T-helper 17 cell (primary cell): ENCODE data around the gene TTC7B. TPM values are rescaled to one million over a fixed set of nuclear protein-coding genes. Genes with fewer than 3 reads are reported as not detected.

Experiments used
- ATAC-seq: fragments of 150-1000 bp; cut with Tn5 transposase; 2 replicates; pipeline ENCODE4 v1.10.0; 2021; ENCODE audit warnings: mild to moderate bottlenecking, moderate library complexity
- DNase-seq, 3 donors: peaks; one replicate each; pipeline versions ENCODE4 v3.0.0 to v3.0.0-alpha.2; 2020 to 2021
- H3K9me3 ChIP-seq: one replicate; pipeline ENCODE4 v1.7.0; 2013; ENCODE audit warnings: low read length, mild to moderate bottlenecking; ENCODE audit not compliant: control insufficient read depth, poor library complexity, severe bottlenecking
- H3K27ac Mint-ChIP-seq: one replicate; pipeline ENCODE4 v1.8.0; 2022; ENCODE audit warnings: mild to moderate bottlenecking, moderate library complexity, mixed read lengths
- H3K27me3 Mint-ChIP-seq: one replicate; pipeline ENCODE4 v1.8.0; 2022; ENCODE audit warnings: mixed read lengths
- H3K36me3 Mint-ChIP-seq: one replicate; pipeline ENCODE4 v1.8.0; 2022; ENCODE audit warnings: low read depth, mixed read lengths
- H3K4me1 Mint-ChIP-seq: one replicate; pipeline ENCODE4 v1.8.0; 2022; ENCODE audit warnings: mild to moderate bottlenecking, mixed read lengths
- H3K4me3 Mint-ChIP-seq: one replicate; pipeline ENCODE4 v1.8.0; 2022; ENCODE audit warnings: mild to moderate bottlenecking, moderate library complexity, mixed read lengths
- total RNA-seq, 4 donors: library from RNA in 2 of 4; stranded (reverse) in 2 of 4; gene quantifications; one replicate each; pipeline ENCODE4 v1.2.3 and lab custom pipeline; 2022 to 2026

Gene TTC7B
- total RNA-seq, 2 donors from 2014 or later = 2.5 to 28.3 TPM

DNA sequence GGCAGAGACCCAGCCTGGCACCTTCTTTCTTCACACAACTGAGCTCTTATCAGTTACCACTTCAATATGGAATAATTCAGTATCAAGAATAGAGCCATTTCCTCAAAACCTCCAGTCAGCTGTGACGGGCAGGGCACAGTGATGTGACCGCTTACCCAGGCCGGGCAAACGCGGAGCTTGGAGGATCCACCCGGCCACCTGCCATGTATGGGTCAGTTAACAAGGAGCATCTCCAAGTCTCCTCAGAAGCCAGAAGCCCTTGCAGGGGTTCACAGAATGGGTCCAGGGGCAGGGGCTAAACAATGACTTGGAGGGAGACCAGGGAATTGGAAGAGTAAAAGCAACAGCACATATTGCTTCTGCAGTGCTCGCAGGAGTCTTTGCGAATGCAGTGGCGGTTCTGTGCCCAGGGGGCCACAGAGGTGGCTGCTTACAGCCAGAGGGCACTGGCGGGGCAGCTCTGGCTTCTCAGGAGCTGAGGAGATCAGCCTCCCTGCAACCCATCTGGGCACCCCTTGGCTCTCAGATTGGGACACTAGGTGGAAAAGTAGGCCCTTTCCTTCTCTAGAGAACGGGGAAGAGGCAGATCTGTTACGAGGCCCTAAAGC is 257.1 kb downstream of the TTC7B start:
- Mint-ChIP-seq H3K36me3 (no peaks in the 10 kb centered on the region), H3K27ac (no peak overlapping the region), H3K4me3 (no peak overlapping the region), H3K4me1 (peaks cover 2% of the 10 kb centered on the region), H3K27me3 (peaks cover 12% of the 10 kb centered on the region)
- ATAC-seq (no peak), DNase-seq (no peak)
- no peaks in the 10 kb centered on the region for H3K9me3 ChIP-seq

DNA sequence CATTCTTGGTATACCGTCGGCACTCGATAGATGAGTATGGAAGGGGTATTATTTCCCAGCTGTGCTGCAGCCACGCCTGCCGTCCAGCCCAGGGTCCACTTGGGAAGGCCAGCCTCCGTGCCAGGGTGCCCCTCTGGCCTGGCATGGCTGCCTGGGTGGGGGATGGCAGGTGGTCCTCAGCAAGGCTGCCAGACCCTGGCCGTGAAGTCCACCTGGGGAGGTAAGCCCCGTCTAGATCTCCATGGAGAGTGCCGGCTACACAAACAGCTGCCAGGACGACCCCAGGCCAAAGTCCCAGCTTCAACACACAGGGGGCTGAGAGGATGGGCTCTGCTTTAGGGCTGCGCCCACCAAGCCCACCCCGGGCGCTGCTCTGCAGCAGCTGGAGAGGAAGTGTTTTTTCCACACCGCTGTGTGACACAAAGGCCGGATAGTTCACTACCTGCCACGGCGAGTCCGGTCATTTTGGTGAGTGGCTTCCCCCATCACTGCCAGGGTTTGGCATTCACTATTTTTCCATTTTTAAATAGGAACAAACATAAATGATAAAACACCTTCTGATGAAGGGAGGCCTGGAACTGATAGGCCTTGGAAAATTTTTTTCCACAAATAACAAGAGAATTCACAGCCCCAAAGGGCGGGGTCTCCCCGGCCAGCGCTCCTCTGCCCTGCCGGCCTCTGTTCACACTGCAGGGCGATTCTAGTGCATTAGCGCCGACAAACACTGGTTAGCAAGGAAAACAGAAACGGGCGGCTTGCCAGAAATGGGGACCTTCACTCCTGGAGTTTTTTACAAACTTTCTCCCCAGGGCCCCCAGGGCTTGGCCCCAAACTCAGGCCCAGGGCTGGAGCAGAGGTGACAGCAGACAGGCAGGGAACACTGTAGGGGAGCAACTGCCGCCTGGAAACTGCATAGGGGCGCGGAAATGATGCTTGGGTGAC is 257.9 kb downstream of the TTC7B start:
- Mint-ChIP-seq H3K4me1 (peaks cover 2% of the 10 kb centered on the region), H3K27me3 (peaks cover 12% of the 10 kb centered on the region), H3K4me3 (no peak overlapping the region), H3K36me3 (no peaks in the 10 kb centered on the region), H3K27ac (no peak overlapping the region)
- no peak for DNase-seq
- no peaks in the 10 kb centered on the region for H3K9me3 ChIP-seq
- no peak for ATAC-seq

DNA sequence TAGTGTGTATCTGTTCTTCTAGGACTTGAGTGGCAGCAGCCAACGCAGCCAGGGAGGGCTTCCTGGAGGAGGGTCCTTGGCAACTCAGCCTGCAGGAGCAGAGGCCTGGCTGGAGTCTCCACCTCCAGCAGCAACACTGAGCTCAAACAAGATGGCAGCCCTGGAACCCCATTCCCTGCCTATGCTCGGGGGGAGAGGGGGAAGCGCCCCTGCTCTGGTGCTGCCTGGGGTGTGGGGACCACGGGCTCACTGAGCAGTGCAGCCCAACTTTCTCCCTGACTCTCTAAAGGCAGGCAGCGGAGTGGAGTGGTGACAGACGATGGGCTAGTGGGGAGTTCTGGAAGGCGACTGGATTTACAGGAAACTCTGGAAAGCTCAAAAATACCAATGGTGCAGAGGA is 258.7 kb downstream of the TTC7B start:
- Mint-ChIP-seq H3K4me3 (no peak overlapping the region), H3K36me3 (no peaks in the 10 kb centered on the region), H3K27me3 (peaks cover 12% of the 10 kb centered on the region), H3K4me1 (peaks cover 2% of the 10 kb centered on the region), H3K27ac (no peak overlapping the region)
- DNase-seq (no peak), ATAC-seq (no peak)
- no peaks in the 10 kb centered on the region for H3K9me3 ChIP-seq

DNA sequence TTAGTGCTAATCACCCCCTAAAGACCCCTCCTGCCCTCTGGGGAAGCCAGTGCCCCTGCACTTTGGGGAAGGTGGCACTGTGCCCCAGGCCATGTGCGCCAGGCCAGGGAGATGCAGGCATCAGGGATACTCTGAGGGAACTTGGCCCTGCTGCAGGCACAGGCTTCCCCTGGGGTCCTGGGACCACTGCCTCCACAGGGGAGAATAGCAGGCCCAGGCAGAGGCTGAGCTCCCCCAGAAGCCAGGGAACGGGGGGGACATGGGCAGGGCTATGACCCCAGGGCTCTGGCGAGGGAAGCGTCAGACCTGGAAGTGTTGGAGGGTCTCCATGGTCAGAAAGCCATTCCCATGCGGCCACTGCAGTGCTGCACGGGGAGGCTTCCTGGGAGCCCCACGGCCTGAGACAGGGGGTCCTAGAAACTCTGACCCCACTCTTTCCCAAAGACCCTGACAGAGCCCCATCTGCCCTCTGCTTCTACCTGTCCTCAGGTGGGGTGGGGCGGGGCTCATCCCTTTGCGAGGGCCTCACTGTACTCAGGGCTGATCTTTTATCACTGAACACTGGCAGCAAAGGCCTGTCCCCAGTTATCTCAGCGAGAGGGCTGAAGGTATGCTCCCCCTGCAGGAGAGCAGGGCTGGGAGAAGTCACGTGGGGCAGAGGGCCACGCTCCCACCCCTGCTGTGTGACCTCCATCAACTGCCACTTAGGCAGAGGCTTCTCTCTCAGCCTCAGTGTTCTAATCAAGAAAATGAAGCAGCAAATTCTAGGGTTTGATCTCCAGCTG is 259.4 kb downstream of the TTC7B start:
- H3K9me3 ChIP-seq = no peaks in the 10 kb centered on the region
- Mint-ChIP-seq H3K4me3 (no peak overlapping the region), H3K4me1 (peaks cover 2% of the 10 kb centered on the region), H3K27me3 (peaks cover 12% of the 10 kb centered on the region), H3K27ac (no peak overlapping the region), H3K36me3 (no peaks in the 10 kb centered on the region)
- ATAC-seq = no peak
- DNase-seq = no peak

DNA sequence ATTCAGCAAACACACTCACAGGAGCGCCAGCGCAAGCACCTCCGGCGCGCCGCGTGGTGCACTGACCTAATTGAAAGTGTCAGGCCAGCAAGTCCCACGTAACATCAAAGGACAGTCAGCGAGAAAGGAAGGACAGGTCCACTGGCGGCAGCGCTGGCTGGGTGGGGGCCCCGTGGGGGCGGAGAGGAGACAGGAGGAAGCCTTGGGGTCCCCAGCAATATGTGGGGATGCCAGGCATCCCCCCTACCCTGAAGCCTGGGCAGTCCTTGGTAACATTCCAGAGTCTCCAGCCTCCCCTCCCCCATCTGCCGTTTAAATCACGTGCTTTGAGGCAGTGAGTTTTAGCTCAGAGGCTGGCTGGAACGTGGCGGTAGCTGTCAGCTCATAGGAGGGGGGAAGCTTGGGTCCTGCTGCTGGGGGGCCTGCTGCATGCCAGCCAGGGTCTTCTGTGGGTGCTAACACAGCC is 260.2 kb downstream of the TTC7B start:
- peaks cover 10% of the 10 kb centered on the region for H3K27me3 Mint-ChIP-seq
- no peaks in the 10 kb centered on the region for H3K9me3 ChIP-seq
- H3K4me1 Mint-ChIP-seq = peaks cover 2% of the 10 kb centered on the region
- ATAC-seq = no peak
- no peak overlapping the region for H3K4me3 Mint-ChIP-seq
- no peaks in the 10 kb centered on the region for H3K36me3 Mint-ChIP-seq
- DNase-seq = no peak
- no peak overlapping the region for H3K27ac Mint-ChIP-seq

DNA sequence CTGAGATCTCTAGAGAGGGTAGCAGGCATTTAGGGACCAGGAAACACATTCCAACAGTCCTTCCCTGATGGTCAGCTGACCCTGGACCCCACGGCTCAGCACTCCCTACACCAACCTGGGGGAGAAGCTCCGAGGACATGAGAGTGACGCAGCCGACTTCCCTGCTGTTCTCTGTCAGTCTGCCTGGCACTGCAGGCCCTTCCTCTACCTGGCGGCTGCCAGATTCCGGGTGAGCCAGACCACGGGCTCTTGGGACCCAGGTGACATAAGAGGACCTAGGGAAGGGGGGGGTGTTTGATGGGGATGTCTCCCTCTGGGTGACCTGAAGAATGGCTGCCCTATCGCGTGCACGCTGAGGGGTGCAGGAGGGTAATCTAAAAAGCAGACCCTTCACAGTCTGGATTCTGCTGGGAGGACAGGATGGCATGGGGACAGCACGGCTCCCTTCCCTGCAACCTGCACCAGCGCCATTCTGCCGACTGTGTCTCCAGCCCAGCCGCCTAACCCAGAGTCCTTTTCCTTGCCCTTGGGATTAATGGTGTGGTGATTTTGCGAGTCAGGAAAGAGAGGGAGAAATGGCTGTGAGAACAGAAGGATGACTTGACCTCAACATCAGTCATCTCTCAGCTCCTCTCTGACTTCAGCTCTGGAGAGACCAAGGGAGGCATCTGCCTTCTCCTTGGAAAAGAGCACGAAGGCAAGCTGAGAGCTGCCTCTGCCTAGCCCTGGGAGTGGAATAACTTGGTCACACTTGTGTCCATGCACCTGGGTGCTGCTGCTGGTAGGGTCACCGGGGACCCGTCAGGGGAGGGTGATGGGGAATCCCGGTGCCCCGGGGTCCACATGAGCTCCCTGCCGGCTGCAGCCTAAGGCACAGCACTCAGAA is 260.9 kb downstream of the TTC7B start:
- H3K27me3 Mint-ChIP-seq = peaks cover 8% of the 10 kb centered on the region
- no peak overlapping the region for H3K4me3 Mint-ChIP-seq
- ATAC-seq (no peak), DNase-seq (no peak)
- no peaks in the 10 kb centered on the region for H3K9me3 ChIP-seq
- peaks cover 2% of the 10 kb centered on the region for H3K4me1 Mint-ChIP-seq
- H3K36me3 Mint-ChIP-seq = no peaks in the 10 kb centered on the region
- H3K27ac Mint-ChIP-seq = no peak overlapping the region

DNA sequence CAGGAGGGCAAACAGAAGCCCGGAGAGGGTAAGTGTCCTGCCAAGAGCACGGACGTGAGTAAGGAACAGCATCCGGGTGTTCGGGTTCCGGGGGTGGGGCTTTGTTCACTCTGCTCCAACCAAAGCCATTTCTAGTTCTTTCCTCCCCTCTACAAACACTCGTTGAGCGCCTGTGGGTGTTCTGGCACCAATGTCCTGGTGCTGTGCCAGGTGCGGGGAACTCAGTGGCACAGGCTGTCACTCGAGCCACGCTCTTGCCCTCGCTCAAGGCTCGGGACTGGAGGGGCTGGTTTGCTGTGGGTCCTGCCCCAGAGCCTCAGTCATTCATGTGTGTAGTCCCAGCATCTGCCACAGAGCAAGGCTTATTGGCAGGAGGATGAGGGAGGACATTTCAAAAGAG is 261.9 kb downstream of the TTC7B start:
- DNase-seq (no peak), ATAC-seq (no peak)
- peaks cover 8% of the 10 kb centered on the region for H3K27me3 Mint-ChIP-seq
- no peaks in the 10 kb centered on the region for H3K4me1 Mint-ChIP-seq
- no peaks in the 10 kb centered on the region for H3K9me3 ChIP-seq
- H3K27ac Mint-ChIP-seq = no peak overlapping the region
- no peak overlapping the region for H3K4me3 Mint-ChIP-seq
- no peaks in the 10 kb centered on the region for H3K36me3 Mint-ChIP-seq

DNA sequence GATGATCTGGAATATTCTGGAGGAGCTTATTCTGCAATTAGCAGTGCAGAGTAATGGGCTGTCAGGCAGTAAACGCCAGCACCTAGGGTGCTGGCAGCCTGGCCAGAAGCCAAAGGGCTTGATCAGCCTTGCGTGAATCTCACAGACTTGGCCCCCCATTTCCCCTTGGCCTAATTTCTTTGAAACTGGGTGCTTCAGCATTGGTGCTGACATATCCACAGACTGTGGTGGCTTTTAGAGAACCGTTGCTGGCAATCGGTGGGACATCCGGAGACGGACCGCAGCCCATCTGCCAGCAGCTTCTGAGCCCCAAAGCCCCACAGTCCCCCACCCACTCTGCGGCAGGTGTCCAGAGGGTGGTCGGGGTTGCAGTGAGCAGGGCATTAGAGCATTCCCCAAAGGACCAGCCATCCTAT is 262.3 kb downstream of the TTC7B start:
- no peaks in the 10 kb centered on the region for H3K4me1 Mint-ChIP-seq
- H3K27me3 Mint-ChIP-seq = peaks cover 8% of the 10 kb centered on the region
- ATAC-seq (no peak), DNase-seq (no peak)
- H3K36me3 Mint-ChIP-seq = no peaks in the 10 kb centered on the region
- no peak overlapping the region for H3K27ac Mint-ChIP-seq
- no peaks in the 10 kb centered on the region for H3K9me3 ChIP-seq
- no peak overlapping the region for H3K4me3 Mint-ChIP-seq

DNA sequence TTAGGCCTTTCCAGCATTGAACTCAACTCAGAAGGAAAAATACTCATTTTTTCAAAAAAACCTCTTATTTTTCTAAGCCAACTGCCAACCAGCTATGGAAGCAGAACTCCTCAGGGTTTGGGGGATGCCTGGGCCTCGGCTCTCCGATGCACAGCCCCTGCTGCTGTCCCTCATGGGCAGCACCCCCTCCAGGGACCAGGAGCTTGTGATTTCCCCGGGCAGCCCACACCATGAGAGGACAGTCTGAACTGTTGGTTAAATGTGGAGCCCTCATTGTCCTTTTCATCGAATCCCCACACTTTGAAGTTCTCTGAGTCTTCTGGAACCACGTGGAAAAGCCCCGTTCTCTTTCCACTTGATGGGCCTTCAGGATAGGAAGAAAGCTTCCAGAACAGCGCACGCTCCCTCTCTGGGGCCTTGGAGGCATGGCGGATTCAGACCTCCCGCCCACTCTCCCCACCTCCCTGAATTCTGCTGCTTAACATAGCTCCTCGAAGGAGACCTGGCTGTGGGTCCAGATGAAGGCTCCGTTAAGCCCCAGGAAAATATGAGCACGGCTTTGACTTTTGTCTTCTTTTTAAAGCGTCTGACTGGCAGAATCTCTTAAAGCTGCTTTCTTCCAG is 262.8 kb downstream of the TTC7B start:
- Mint-ChIP-seq H3K27ac (no peak overlapping the region), H3K36me3 (no peaks in the 10 kb centered on the region), H3K4me3 (no peak overlapping the region), H3K27me3 (peaks cover 8% of the 10 kb centered on the region), H3K4me1 (no peaks in the 10 kb centered on the region)
- DNase-seq (no peak), ATAC-seq (no peak)
- H3K9me3 ChIP-seq = no peaks in the 10 kb centered on the region

DNA sequence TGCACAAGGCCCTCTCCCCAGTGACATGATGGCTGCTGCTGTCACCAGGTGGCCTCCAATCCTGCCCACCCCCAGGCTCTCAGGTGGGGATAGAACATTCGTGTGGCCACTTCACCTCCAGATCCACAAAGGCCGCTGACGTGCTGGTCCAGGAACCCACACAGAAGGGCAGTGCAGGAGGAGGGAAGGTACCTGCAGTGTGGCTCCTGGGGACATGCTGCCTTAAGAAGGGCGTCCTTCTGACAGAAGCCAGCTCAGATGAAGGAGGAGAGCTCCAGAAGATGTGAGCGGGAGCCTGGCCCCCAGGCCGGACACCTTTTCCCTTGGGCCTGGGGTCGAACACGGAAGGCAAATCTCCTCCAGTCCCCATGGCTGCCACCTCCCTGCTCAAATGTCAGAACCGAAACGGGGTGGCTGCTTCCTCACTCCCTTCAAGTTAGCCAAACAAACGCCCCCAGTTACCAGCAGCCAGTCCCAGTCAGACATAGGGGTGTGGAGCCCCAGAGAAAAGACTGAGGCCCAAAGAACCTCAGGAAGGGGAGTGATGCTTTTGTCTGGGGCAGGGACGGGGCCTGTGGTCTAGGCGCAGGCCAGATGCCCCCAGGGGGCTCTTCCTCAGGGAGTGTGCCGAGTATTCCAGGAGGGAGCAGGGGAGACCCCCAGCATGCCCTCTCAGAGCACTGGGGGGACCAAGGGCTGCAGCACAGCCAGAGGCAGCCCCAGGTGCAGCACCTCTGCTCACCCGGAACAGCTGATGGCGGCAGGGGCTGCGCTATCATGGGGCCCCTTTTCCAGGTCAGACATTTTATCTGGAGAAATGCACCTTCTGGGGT is 263.5 kb downstream of the TTC7B start:
- DNase-seq (no peak), ATAC-seq (no peak)
- Mint-ChIP-seq H3K4me1 (no peaks in the 10 kb centered on the region), H3K36me3 (no peaks in the 10 kb centered on the region), H3K27me3 (peaks cover 8% of the 10 kb centered on the region), H3K27ac (no peak overlapping the region), H3K4me3 (no peak overlapping the region)
- no peaks in the 10 kb centered on the region for H3K9me3 ChIP-seq

DNA sequence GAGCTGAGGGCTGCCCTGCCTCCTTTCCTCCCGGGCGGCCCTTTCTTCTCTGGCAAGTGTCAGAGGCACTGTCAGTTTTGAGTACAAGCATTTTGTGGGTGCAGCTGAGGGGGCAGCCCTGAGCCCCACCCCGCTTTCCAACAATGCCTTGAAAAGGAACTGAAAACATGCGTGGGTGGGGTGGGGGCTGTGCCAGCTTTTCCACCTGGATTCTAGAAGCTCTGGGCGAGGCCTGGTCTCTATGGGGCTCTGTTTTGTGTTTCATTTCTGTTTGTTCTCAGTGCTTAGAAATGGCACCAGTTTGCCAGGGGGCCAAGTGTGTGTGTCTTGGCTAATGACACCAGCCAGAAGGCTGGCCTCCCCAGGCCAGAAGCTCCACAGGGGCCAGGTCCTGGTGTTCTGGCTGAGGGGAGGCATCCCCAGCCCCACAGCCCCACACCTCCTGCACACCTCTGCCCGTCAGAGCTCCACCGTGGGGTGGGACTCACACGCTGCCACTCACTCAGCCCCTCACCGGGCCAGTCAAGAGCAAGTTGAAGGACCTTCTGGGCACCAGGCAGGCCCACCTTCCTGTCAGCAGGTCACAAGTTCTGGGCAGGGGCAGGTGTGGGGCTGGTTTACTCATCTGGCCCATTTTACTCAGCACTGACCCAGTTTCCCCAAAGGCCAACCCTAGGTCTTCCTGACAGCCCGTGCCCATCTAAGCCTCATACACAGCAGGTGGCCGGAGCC is 264.3 kb downstream of the TTC7B start:
- DNase-seq (no peak), ATAC-seq (no peak)
- Mint-ChIP-seq H3K36me3 (no peaks in the 10 kb centered on the region), H3K4me1 (no peaks in the 10 kb centered on the region), H3K27me3 (peaks cover 8% of the 10 kb centered on the region), H3K27ac (no peak overlapping the region), H3K4me3 (no peak overlapping the region)
- H3K9me3 ChIP-seq = no peaks in the 10 kb centered on the region
